Measurements from ENCODE around the gene MALT1. TPM values are rescaled to one million over a fixed set of nuclear protein-coding genes. Genes with fewer than 3 reads are reported as not detected.

Gene MALT1
- polyA plus RNA-seq, 3 donors, result 18.3 to 24.9 (median 23.8) TPM

- Mint-ChIP-seq H3K36me3 (peaks cover 14 to 18% of the 10 kb centered on the region in 2 donors), H3K27me3 (ENCODE audit: low read depth in 3 of 3) (peaks cover 1 to 3% (median 3%) of the 10 kb centered on the region in 3 donors), H3K4me3 (peak overlapping the region; percentile 78 to 86), H3K4me1 (peaks cover 51% of the 10 kb centered on the region), H3K27ac (peak overlapping the region; percentile 86 to 93 (median 89)), H3K9me3 (no peaks in the 10 kb centered on the region)
- Histone ChIP-seq H3K27me3 (ENCODE audit: control insufficient read depth in 2 of 2, insufficient read depth in 2 of 2, low read length in 2 of 2) (no peaks in the 10 kb centered on the region), H3K9ac (ENCODE audit: insufficient read depth, low read length, poor library complexity, severe bottlenecking) (peak overlapping the region; percentile 97), H3K27ac (ENCODE audit: low read depth in 1 of 2, low read length in 2 of 2) (peak overlapping the region; percentile 86 to 90), H3K79me2 (ENCODE audit: insufficient read depth, low read length) (peaks cover 40% of the 10 kb centered on the region), H3K4me3 (replicated peaks in 1 of 3; ENCODE audit: low read depth in 2 of 3, low read length in 3 of 3) (peak overlapping the region; percentile 47 to 93 (median 54)), H4K20me1 (ENCODE audit: insufficient read depth, low read length) (peaks cover 37% of the 10 kb centered on the region), H3K9me3 (replicated peaks in 1 of 2; ENCODE audit: control insufficient read depth in 1 of 2, insufficient read depth in 1 of 2, low read length in 2 of 2) (no peaks in the 10 kb centered on the region), H2AFZ (ENCODE audit: insufficient read depth, low read depth, low read length, poor library complexity, severe bottlenecking) (peak overlapping the region; percentile 54), H3K36me3 (replicated peaks in 1 of 2; ENCODE audit: control insufficient read depth in 1 of 2, insufficient read depth in 2 of 2, low read length in 2 of 2) (peaks cover 0 to 12% of the 10 kb centered on the region in 2 donors), H3K4me2 (replicated peaks; ENCODE audit: extremely low read depth, low read length, poor library complexity, severe bottlenecking) (peak overlapping the region; percentile 91), H3K4me1 (ENCODE audit: control insufficient read depth in 1 of 2, insufficient read depth in 2 of 2, low read length in 2 of 2) (peaks cover 34 to 50% of the 10 kb centered on the region in 2 donors)
- TF ChIP-seq CTCF (IDR thresholded peaks at IDR 0.05), result no peak
- WGBS (ENCODE audit: insufficient coverage), result 7% methylated on average over 19 of the region's 27 CpGs
- DNase-seq, result peak; percentile 8 to 95 (median 86)
- intact Hi-C loops (cut with micrococcal nuclease), result loop anchor here (5.0 kb wide), 2 partner anchors 138 to 143 kb away; no protein-coding TSS in a partner anchor
These were observed 708 bp upstream of the MALT1 start for GRCh38 chr18:58670404-58671110.

- Histone ChIP-seq H3K27ac (ENCODE audit: low read depth in 1 of 2, low read length in 2 of 2) (peak overlapping the region; percentile 86 to 90), H3K79me2 (ENCODE audit: insufficient read depth, low read length) (peaks cover 51% of the 10 kb centered on the region), H3K9ac (ENCODE audit: insufficient read depth, low read length, poor library complexity, severe bottlenecking) (peak overlapping the region; percentile 97), H3K9me3 (replicated peaks in 1 of 2; ENCODE audit: control insufficient read depth in 1 of 2, insufficient read depth in 1 of 2, low read length in 2 of 2) (no peaks in the 10 kb centered on the region), H4K20me1 (ENCODE audit: insufficient read depth, low read length) (peaks cover 50% of the 10 kb centered on the region), H3K4me3 (replicated peaks in 1 of 3; ENCODE audit: low read depth in 2 of 3, low read length in 3 of 3) (peak overlapping the region; percentile 78 to 98 (median 93)), H3K4me1 (ENCODE audit: control insufficient read depth in 1 of 2, insufficient read depth in 2 of 2, low read length in 2 of 2) (peaks cover 34 to 50% of the 10 kb centered on the region in 2 donors), H3K27me3 (ENCODE audit: control insufficient read depth in 2 of 2, insufficient read depth in 2 of 2, low read length in 2 of 2) (no peaks in the 10 kb centered on the region), H3K36me3 (replicated peaks in 1 of 2; ENCODE audit: control insufficient read depth in 1 of 2, insufficient read depth in 2 of 2, low read length in 2 of 2) (peaks cover 0 to 19% of the 10 kb centered on the region in 2 donors), H2AFZ (ENCODE audit: insufficient read depth, low read depth, low read length, poor library complexity, severe bottlenecking) (peak overlapping the region; percentile 41), H3K4me2 (replicated peaks; ENCODE audit: extremely low read depth, low read length, poor library complexity, severe bottlenecking) (peak overlapping the region; percentile 91)
- intact Hi-C loops (cut with micrococcal nuclease), result loop anchor here (5.0 kb wide), 2 partner anchors 140 to 145 kb away; no protein-coding TSS in a partner anchor
- H3K4me1 Mint-ChIP-seq, result peaks cover 53% of the 10 kb centered on the region
- no peaks in the 10 kb centered on the region for H3K9me3 Mint-ChIP-seq
- peak overlapping the region; percentile 95 to 99 (median 97) for H3K27ac Mint-ChIP-seq
- under 1% methylated on average over 50 of the region's 64 CpGs for WGBS (ENCODE audit: insufficient coverage)
- H3K27me3 Mint-ChIP-seq (ENCODE audit: low read depth in 3 of 3), result peaks cover 1 to 4% (median 3%) of the 10 kb centered on the region in 3 donors
- peaks cover 23 to 28% of the 10 kb centered on the region in 2 donors for H3K36me3 Mint-ChIP-seq
- peak; percentile 36 to 56 (median 44) for DNase-seq
- TF ChIP-seq CTCF (IDR thresholded peaks at IDR 0.05), result no peak
- H3K4me3 Mint-ChIP-seq, result peak overlapping the region; percentile 96 to 97
These were observed 633 bp downstream of the MALT1 start for GRCh38 chr18:58671632-58672564.

Measured in CD14-positive monocyte (primary cell).